ENCODE results near the gene PTPN5.

DNA sequence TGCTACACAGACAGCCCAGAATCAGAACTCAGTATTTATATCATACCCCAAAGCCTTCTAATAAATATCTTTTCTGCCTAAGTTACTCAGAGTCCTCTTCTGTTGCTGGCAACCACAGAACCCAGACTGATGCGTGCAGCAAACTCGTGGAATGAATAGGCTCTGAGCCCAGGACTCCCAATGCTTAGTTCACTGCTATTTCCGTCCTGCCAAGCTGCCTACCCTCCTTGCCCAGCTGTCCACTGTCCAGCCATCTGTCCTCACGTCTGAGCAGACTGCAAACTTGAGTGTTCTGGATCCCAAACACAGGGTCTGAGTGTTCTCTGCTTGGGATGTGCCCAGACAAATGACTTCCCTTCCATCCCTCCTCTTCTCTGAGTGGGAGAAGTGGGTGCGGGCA lies 19.4 kb downstream of the PTPN5 start:
- TF ChIP-seq, protein P1, sequence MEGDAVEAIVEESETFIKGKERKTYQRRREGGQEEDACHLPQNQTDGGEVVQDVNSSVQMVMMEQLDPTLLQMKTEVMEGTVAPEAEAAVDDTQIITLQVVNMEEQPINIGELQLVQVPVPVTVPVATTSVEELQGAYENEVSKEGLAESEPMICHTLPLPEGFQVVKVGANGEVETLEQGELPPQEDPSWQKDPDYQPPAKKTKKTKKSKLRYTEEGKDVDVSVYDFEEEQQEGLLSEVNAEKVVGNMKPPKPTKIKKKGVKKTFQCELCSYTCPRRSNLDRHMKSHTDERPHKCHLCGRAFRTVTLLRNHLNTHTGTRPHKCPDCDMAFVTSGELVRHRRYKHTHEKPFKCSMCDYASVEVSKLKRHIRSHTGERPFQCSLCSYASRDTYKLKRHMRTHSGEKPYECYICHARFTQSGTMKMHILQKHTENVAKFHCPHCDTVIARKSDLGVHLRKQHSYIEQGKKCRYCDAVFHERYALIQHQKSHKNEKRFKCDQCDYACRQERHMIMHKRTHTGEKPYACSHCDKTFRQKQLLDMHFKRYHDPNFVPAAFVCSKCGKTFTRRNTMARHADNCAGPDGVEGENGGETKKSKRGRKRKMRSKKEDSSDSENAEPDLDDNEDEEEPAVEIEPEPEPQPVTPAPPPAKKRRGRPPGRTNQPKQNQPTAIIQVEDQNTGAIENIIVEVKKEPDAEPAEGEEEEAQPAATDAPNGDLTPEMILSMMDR (IDR thresholded peaks at IDR 0.05) = no peak
- TF ChIP-seq POLR2A (IDR thresholded peaks at IDR 0.05) = no peak
